Measurements from ENCODE around the gene CKAP2.
"Not testable (repeated sequence)": the region's sequence is repeated elsewhere in the genome, so short reads cannot be mapped to it uniquely, and the experiment has no call there.

GRCh38 chr13:52502277-52502676 lies 47.0 kb downstream of the CKAP2 start:
- not testable (repeated sequence) for TF ChIP-seq POLR2A, CTCF (IDR thresholded peaks at IDR 0.05)

Data from ovary (tissue), 3 donors.